Astrocyte of the cerebellum (primary cell): ENCODE measurements around the gene CLK2.

Experiments used
- DNase-seq: peaks from one replicate; pipeline ENCODE4 v3.0.0-alpha.2; 2011; ENCODE audit warnings: low read depth
- H3K4me3 ChIP-seq: 2 replicates; pipeline ENCODE4 v1.5.1; 2011; ENCODE audit warnings: mild to moderate bottlenecking, low read depth, low read length, moderate library complexity
- in situ Hi-C: cut with HindIII; loops from 2 replicates; pipeline ENCODE4 v1.10.0; 2017; ENCODE audit warnings: low sequenced_read_pairs
- TF ChIP-seq, protein P1 (sequence below): IDR thresholded peaks from 2 replicates; pipeline ENCODE4 v1.5.1; 2012; ENCODE audit warnings: low read length, low read depth, moderate library complexity, mild to moderate bottlenecking; ENCODE audit errors: missing control alignments

Gene CLK2

DNA sequence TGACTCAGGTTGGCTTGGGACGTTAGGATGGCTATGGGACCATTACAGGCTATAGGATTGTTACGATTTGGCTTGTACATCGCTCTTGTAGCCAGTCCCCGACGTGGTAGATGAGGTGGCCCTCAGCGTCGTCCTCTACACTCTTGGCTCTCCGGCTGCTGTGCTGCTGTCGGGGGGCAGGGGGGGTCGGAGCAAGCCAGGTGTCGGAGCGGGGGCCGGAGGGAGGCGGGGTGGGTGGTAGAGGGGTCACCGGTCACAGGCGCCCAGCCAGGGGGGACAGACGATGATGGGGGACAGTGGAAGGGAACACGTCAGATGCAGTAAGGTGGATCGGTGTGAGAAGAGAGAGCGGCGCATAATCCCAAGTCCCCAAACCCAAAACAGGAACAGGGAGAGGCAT is 4.7 kb downstream of the CLK2 start:
- H3K4me3 ChIP-seq: no peak overlapping the region
- DNase-seq: no peak
- in situ Hi-C loops: no loop called here
- TF ChIP-seq, protein P1, sequence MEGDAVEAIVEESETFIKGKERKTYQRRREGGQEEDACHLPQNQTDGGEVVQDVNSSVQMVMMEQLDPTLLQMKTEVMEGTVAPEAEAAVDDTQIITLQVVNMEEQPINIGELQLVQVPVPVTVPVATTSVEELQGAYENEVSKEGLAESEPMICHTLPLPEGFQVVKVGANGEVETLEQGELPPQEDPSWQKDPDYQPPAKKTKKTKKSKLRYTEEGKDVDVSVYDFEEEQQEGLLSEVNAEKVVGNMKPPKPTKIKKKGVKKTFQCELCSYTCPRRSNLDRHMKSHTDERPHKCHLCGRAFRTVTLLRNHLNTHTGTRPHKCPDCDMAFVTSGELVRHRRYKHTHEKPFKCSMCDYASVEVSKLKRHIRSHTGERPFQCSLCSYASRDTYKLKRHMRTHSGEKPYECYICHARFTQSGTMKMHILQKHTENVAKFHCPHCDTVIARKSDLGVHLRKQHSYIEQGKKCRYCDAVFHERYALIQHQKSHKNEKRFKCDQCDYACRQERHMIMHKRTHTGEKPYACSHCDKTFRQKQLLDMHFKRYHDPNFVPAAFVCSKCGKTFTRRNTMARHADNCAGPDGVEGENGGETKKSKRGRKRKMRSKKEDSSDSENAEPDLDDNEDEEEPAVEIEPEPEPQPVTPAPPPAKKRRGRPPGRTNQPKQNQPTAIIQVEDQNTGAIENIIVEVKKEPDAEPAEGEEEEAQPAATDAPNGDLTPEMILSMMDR: no peak

DNA sequence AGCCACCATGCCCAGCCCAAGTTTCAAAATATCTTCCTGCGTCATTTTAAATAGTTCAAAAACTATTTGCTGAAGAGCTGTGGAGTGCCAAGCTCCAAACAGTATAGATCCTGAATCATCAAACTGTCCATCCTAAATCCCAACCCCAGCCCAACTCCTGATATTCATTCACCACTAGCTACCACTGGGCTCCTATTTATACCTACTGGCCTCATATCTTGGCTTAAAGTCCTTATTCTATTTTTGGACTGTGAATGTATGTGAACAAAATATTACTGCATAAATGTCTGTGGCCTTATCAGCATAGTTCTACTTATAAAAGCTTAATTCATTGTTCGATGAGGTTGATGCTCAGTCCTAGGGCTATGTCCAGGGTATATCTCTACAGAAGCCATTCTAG is 5.9 kb downstream of the CLK2 start:
- H3K4me3 ChIP-seq: no peak overlapping the region
- in situ Hi-C loops: no loop called here
- TF ChIP-seq, protein P1: no peak
- DNase-seq: no peak

DNA sequence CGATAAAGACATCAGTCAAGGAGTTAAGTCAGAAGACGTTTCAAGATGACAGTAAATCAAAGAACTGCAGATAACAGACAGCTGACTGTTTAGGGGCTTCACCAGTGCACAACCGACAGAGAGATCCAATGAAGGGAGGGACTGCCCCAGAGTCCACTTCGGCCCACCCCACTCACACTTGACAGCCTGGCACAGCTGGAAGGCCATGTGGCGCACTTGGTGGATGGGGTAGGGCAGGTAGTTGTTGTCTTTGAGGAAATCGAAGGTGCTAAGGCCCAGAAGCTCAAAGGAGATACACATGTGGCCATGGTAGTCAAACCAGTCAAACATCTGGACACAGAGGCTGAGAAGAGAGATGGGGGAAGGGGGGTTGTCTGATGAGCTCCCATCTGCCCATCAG is 6.8 kb downstream of the CLK2 start:
- TF ChIP-seq, protein P1: no peak
- H3K4me3 ChIP-seq: no peak overlapping the region
- in situ Hi-C loops: no loop called here
- no peak for DNase-seq

DNA sequence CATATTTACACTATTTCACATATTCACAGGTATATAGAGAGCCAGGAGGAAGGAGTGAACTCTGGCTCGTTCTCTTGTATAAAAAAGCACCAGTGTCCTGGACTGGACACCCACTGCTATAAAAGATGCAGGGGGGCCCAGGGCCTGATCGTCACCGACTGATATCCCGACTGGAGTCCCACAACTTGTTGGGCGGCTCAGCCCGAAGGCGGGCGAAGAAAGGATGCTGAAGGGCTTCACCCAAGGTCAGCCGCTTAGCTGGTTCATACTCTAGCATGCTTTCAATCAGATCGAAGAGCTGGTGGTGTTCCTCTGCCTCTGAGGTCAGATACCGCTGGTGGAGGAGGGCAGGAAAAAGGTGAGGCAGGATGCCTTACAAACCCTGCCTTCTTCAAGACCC is 10.2 kb downstream of the CLK2 start:
- TF ChIP-seq, protein P1: no peak
- DNase-seq: no peak
- no peak overlapping the region for H3K4me3 ChIP-seq
- in situ Hi-C loops: no loop called here

DNA sequence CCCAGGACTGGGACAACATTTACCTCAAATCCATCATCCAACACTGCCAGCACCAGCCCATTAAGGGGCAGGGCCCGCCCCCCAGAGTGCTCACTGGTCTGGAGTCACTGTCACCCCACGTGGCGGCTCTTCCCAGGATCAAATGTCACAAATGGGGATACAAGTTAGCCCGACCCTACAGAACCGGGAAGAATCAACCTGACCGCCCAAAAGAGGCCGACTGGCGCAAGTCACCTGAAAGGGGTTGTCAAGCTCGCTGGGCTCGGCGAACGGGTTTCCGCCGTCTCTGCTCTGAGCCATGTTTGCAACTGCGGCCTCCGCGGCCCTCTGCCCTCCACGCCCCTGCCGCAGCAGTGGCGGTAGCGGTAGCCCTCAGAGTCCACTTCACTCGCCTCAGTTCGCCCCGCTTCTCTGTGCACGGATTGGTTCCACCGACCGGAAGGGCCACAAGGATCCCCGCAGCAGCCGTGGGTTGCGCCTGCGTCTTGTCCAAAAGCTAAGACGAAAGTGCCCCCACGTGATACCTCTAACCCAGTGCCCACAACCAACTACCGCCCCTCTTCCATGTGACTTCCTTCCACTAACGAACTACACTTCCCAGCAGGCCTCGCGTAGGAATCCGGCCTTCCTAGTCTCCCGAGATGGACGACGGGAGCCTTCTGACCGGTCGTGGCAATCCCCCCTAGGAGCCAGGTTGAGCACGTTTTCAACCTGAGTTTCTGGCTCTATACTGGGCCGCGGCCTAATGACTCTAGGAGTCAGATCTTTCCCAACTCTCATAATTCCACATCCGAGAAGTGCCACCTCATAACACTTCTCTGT is 11.2 kb downstream of the CLK2 start, which contains the start of gene SCAMP3:
Gene SCAMP3 (minus strand): TSS at position 509 of the 822 bp plus-strand sequence. CDS start 209 bp downstream, at position 300.
- DNase-seq: peak; percentile 98
- TF ChIP-seq, protein P1: no peak
- H3K4me3 ChIP-seq: peak within 1 kb of the TSS; percentile 93
- in situ Hi-C loops: no loop called here

DNA sequence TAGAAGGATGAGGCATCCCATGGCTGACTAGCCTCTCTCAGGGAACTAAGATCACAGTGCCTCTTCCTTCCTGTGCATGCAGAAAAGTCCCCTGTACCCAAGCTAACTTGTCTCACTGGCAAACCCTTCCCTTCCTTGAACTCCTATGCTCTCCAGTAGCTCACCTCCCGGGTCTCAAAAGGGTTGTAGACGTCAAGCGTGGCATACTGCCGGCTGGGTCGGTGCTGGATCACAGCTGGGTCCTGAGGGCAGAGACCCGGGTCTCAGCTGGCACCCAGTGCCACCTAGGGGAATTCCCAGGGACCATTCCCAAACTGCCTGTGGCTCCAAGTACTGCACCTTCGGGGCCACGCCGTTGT is 11.8 kb downstream of the CLK2 start:
- TF ChIP-seq, protein P1: no peak
- H3K4me3 ChIP-seq: peak overlapping the region; percentile 93
- in situ Hi-C loops: no loop called here
- no peak for DNase-seq
